ENCODE data around the gene TLE7.

DNA sequence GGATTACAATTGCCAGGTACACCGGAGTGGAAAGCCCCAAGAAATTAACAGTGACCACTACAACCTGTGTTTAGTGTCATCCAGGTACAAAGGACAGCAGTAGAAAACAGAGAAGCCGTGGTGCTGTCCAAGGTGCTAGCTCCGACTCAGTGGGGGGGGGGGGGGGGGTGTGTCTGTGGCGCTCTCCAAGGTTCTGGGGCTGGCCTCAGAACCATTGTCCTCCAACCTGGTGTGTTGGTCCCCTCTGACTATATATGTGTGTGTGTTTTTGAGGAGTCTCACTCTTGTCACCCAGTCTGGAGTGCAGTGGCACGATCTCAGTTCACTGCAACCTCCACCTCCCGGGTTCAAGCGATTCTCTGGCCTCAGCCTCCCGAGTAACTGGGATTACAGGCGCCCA, 26.0 kb upstream of the TLE7 start:
- TF ChIP-seq, protein P1, sequence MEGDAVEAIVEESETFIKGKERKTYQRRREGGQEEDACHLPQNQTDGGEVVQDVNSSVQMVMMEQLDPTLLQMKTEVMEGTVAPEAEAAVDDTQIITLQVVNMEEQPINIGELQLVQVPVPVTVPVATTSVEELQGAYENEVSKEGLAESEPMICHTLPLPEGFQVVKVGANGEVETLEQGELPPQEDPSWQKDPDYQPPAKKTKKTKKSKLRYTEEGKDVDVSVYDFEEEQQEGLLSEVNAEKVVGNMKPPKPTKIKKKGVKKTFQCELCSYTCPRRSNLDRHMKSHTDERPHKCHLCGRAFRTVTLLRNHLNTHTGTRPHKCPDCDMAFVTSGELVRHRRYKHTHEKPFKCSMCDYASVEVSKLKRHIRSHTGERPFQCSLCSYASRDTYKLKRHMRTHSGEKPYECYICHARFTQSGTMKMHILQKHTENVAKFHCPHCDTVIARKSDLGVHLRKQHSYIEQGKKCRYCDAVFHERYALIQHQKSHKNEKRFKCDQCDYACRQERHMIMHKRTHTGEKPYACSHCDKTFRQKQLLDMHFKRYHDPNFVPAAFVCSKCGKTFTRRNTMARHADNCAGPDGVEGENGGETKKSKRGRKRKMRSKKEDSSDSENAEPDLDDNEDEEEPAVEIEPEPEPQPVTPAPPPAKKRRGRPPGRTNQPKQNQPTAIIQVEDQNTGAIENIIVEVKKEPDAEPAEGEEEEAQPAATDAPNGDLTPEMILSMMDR (conservative IDR thresholded peaks at IDR 0.05; ENCODE audit: low read length): no peak
- TF ChIP-seq EZH2phosphoT487 (IDR thresholded peaks at IDR 0.05; ENCODE audit: borderline replicate concordance, low read depth, low read length): no peak

Measured in OCI-LY7 (cell line).